Smooth muscle cell (in vitro differentiated cells): Measurements from ENCODE around the gene FAM114A1. TPM values are rescaled to one million over a fixed set of nuclear protein-coding genes. Genes with fewer than 3 reads are reported as not detected.

Source experiments
- DNase-seq: peaks from one replicate; lab custom pipeline; 2025; ENCODE audit not compliant: unreplicated experiment; lab: John Stamatoyannopoulos, UW
- H2AFZ ChIP-seq: fragments of 200-600 bp; sonication (generic); 2 replicates; pipeline ENCODE4 v1.6.0; 2016; ENCODE audit warnings: antibody characterized with exemption, low read depth, mild to moderate bottlenecking
- H3F3A ChIP-seq: fragments of 200-600 bp; sonication (generic); 2 replicates; pipeline ENCODE4 v1.6.0; 2017; ENCODE audit warnings: antibody characterized with exemption, low read depth
- H3K27ac ChIP-seq: fragments of 200-600 bp; sonication (generic); 2 replicates; pipeline ENCODE4 v1.5.1; 2016; ENCODE audit warnings: low read depth, mild to moderate bottlenecking
- H3K27me3 ChIP-seq: fragments of 200-600 bp; sonication (generic); 2 replicates; pipeline ENCODE4 v1.6.1; 2016; ENCODE audit warnings: low read depth, mild to moderate bottlenecking
- H3K36me3 ChIP-seq: fragments of 200-600 bp; sonication (generic); 2 replicates; pipeline ENCODE4 v1.5.1; 2016; ENCODE audit warnings: low read depth
- H3K4me1 ChIP-seq: fragments of 200-600 bp; sonication (generic); 2 replicates; pipeline ENCODE4 v1.5.1; 2016; ENCODE audit warnings: low read depth
- H3K4me2 ChIP-seq: fragments of 200-600 bp; sonication (generic); 2 replicates; pipeline ENCODE4 v1.6.0; 2016; ENCODE audit warnings: mild to moderate bottlenecking
- H3K4me3 ChIP-seq: fragments of 200-600 bp; sonication (generic); 2 replicates; pipeline ENCODE4 v1.5.1; 2016; ENCODE audit warnings: mild to moderate bottlenecking
- H3K79me2 ChIP-seq: fragments of 200-600 bp; sonication (generic); 2 replicates; pipeline ENCODE4 v1.6.0; 2016; ENCODE audit warnings: low read depth, mild to moderate bottlenecking
- H3K9ac ChIP-seq: fragments of 200-600 bp; sonication (generic); 2 replicates; pipeline ENCODE4 v1.6.0; 2016; ENCODE audit warnings: low read depth
- H3K9me3 ChIP-seq: fragments of 200-600 bp; sonication (generic); replicated peaks from 2 replicates; pipeline ENCODE4 v1.5.1; 2016; ENCODE audit warnings: low read depth
- H4K20me1 ChIP-seq: fragments of 200-600 bp; sonication (generic); 2 replicates; pipeline ENCODE4 v1.6.0; 2016; ENCODE audit warnings: low read depth
- WGBS: methylation state at CpG from one replicate; pipeline ENCODE4 v1.1.7; 2016; ENCODE audit warnings: low lambda C conversion rate; 5-methylcytosine and 5-hydroxymethylcytosine counted together
- polyA plus RNA-seq: library from polyadenylated mRNA; unstranded; fragments of >200 nt; fragmentation: Nextera tagmentation; extraction: Ambion mirVana; gene quantifications from 2 replicates; pipeline ENCODE4 v1.2.1, GENCODE V29; 2016
- total RNA-seq: library from RNA; depleted of rRNA; stranded (reverse); fragments of >200 nt; gene quantifications from 2 replicates; pipeline ENCODE4 v1.2.3, GENCODE V29; 2014
- TF ChIP-seq, protein P1 (sequence below): fragments of 200-600 bp; sonication (generic); IDR thresholded peaks from 2 replicates; pipeline ENCODE4 v1.5.1; 2017; ENCODE audit warnings: borderline replicate concordance, mild to moderate bottlenecking, antibody characterized with exemption; ENCODE audit not compliant: insufficient read depth, poor library complexity, severe bottlenecking

Gene FAM114A1
- total and polyA plus RNA-seq, 2 experiments from 2014 or later: 213 to 226 TPM

DNA sequence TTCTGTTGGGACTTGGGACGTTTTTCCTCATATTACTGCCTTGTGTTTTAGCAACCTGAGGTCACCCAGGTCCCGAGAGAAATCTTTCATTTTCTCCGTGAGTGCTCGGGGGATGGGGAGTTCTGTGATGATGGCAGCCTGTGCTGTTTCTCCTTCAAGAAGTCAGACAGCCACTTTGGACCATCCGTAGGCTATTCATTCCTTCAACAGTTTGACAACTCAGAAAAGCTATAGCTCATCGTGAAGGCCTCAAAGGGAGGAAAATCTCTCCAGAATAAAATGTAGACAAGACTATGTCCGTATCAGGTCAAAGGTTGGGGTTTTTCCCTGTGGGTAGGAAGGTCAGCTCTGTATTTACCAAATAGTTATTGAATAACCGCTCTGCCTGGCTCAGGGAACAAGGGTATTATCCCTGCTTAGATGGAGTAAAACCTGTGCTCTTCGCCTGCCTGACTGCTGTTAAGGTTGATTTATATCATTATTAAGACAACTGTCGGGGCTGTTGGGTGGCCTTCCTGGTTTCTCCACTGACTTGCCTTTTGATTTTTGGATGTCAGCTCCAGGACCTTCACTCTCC lies 36.6 kb downstream of the FAM114A1 start:
- no peaks in the 10 kb centered on the region for H3K9me3 ChIP-seq
- H3K36me3 ChIP-seq: peaks cover 38% of the 10 kb centered on the region
- H3K27ac ChIP-seq: no peak overlapping the region
- no peak overlapping the region for H2AFZ ChIP-seq
- H3K27me3 ChIP-seq: no peaks in the 10 kb centered on the region
- no peak overlapping the region for H3K4me3 ChIP-seq
- WGBS: 88% methylated on average over 10 of the region's 10 CpGs
- TF ChIP-seq, protein P1, sequence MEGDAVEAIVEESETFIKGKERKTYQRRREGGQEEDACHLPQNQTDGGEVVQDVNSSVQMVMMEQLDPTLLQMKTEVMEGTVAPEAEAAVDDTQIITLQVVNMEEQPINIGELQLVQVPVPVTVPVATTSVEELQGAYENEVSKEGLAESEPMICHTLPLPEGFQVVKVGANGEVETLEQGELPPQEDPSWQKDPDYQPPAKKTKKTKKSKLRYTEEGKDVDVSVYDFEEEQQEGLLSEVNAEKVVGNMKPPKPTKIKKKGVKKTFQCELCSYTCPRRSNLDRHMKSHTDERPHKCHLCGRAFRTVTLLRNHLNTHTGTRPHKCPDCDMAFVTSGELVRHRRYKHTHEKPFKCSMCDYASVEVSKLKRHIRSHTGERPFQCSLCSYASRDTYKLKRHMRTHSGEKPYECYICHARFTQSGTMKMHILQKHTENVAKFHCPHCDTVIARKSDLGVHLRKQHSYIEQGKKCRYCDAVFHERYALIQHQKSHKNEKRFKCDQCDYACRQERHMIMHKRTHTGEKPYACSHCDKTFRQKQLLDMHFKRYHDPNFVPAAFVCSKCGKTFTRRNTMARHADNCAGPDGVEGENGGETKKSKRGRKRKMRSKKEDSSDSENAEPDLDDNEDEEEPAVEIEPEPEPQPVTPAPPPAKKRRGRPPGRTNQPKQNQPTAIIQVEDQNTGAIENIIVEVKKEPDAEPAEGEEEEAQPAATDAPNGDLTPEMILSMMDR: no peak
- H4K20me1 ChIP-seq: peaks cover 71% of the 10 kb centered on the region
- no peak for DNase-seq
- peaks cover 6% of the 10 kb centered on the region for H3F3A ChIP-seq
- no peak overlapping the region for H3K4me2 ChIP-seq
- peaks cover 16% of the 10 kb centered on the region for H3K79me2 ChIP-seq
- no peaks in the 10 kb centered on the region for H3K4me1 ChIP-seq
- H3K9ac ChIP-seq: no peak overlapping the region

GRCh38 chr4:38904682-38905081 lies 37.1 kb downstream of the FAM114A1 start:
- peaks cover 6% of the 10 kb centered on the region for H3F3A ChIP-seq
- no peak overlapping the region for H3K4me2 ChIP-seq
- no peak overlapping the region for H2AFZ ChIP-seq
- no peak overlapping the region for H3K9ac ChIP-seq
- H3K79me2 ChIP-seq: peaks cover 11% of the 10 kb centered on the region
- no peaks in the 10 kb centered on the region for H3K4me1 ChIP-seq
- no peak overlapping the region for H3K27ac ChIP-seq
- H3K27me3 ChIP-seq: no peaks in the 10 kb centered on the region
- WGBS: 99% methylated on average over 3 of the region's 3 CpGs
- H4K20me1 ChIP-seq: peaks cover 68% of the 10 kb centered on the region
- H3K36me3 ChIP-seq: peaks cover 42% of the 10 kb centered on the region
- H3K9me3 ChIP-seq: no peaks in the 10 kb centered on the region
- no peak overlapping the region for H3K4me3 ChIP-seq
- DNase-seq: no peak
- TF ChIP-seq, protein P1: no peak

DNA sequence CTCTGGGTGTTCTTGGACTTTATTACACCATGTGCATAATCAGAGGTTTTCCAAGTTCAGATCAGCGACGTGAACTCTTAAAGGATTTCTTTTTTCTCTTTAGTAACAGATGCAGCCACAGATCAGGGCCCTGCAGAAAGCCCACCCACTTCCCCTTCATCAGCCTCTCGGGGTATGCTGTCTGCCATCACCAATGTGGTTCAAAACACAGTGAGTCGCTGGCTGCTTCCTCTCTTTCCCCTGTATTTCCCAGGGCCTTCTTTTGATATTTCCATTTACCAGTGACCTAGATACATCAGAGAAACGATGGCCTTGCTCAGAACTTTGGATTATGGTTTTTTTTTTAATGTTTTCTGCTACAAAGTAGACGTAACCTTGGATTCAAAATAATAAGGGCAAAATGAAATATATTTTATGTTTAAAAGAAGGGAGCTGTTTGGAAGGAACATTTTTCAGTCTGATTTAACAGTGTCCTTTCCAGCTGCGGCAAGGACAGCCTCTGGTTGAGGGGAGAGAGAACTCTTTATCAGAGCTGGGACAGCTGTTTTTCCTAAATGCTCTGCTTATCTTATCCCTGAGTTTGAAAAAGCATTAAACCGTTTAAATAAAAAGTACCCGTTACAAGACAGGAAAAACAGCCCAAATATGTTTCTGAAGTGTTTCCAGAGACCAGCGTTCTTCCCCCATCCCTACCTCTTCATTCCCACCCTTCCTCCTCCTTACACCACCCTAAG lies 38.2 kb downstream of the FAM114A1 start:
- Histone ChIP-seq H3K36me3 (peaks cover 42% of the 10 kb centered on the region), H3K4me1 (no peaks in the 10 kb centered on the region), H3K4me2 (no peak overlapping the region), H3K27me3 (no peaks in the 10 kb centered on the region), H3K9me3 (no peaks in the 10 kb centered on the region), H3F3A (no peaks in the 10 kb centered on the region), H3K79me2 (peaks cover 5% of the 10 kb centered on the region), H3K27ac (no peak overlapping the region), H3K9ac (no peak overlapping the region), H2AFZ (no peak overlapping the region), H4K20me1 (peaks cover 56% of the 10 kb centered on the region), H3K4me3 (no peak overlapping the region)
- WGBS: 39% methylated on average over 10 of the region's 10 CpGs
- TF ChIP-seq, protein P1: no peak
- DNase-seq: no peak
